Measurements from ENCODE around the gene TMCC3.
A peak's percentile ranks its signal among the peaks of the same experiment; 100 is the strongest.
"Not testable (repeated sequence)": the region's sequence is repeated elsewhere in the genome, so short reads cannot be mapped to it uniquely, and the experiment has no call there.

TMCC3 gene

GRCh38 chr12:94596596-94596995 is 53.8 kb downstream of the TMCC3 start:
- peak; percentile 80 for DNase-seq

- DNase-seq, result no peak
Observed at GRCh38 chr12:94595152-94595551, 55.2 kb downstream of the TMCC3 start.

- no peak for DNase-seq
Observed at GRCh38 chr12:94594443-94594825, 55.9 kb downstream of the TMCC3 start.

- no peak for DNase-seq
Observed at GRCh38 chr12:94593822-94594442, 56.4 kb downstream of the TMCC3 start.

- DNase-seq, result not testable (repeated sequence)
Observed at GRCh38 chr12:94592723-94593122, 57.6 kb downstream of the TMCC3 start.

- no peak for DNase-seq
Observed at GRCh38 chr12:94592080-94592479, 58.3 kb downstream of the TMCC3 start.

- no peak for DNase-seq
Observed at GRCh38 chr12:94590428-94590827, 59.9 kb downstream of the TMCC3 start.

- no peak for DNase-seq
Observed at GRCh38 chr12:94589591-94590001, 60.8 kb downstream of the TMCC3 start.

- no peak for DNase-seq
Observed at GRCh38 chr12:94588346-94588745, 62.0 kb downstream of the TMCC3 start.

- no peak for DNase-seq
Observed at GRCh38 chr12:94587266-94588241, 62.8 kb downstream of the TMCC3 start.

- no peak for DNase-seq
Observed at GRCh38 chr12:94586589-94587259, 63.6 kb downstream of the TMCC3 start.

GRCh38 chr12:94585626-94586025 is 64.7 kb downstream of the TMCC3 start:
- no peak for DNase-seq

GRCh38 chr12:94584377-94584776 is 66.0 kb downstream of the TMCC3 start:
- DNase-seq, result no peak

- DNase-seq, result no peak
Observed at GRCh38 chr12:94582591-94582990, 67.8 kb downstream of the TMCC3 start.

GRCh38 chr12:94575645-94576403 is 74.5 kb downstream of the TMCC3 start:
- no peak for DNase-seq

GRCh38 chr12:94575024-94575423 is 75.3 kb downstream of the TMCC3 start:
- DNase-seq, result no peak

- DNase-seq, result no peak
Observed at GRCh38 chr12:94571556-94571955, 78.8 kb downstream of the TMCC3 start.

- no peak for DNase-seq
Observed at GRCh38 chr12:94570161-94570560, 80.2 kb downstream of the TMCC3 start.

- DNase-seq, result no peak
Observed at GRCh38 chr12:94567761-94568160, 82.6 kb downstream of the TMCC3 start.

- DNase-seq, result no peak
Observed at GRCh38 chr12:94566345-94566744, 84.0 kb downstream of the TMCC3 start.

- no peak for DNase-seq
Observed at GRCh38 chr12:94565683-94566082, 84.7 kb downstream of the TMCC3 start.

- no peak for DNase-seq
Observed at GRCh38 chr12:94563286-94563685, 87.1 kb downstream of the TMCC3 start.

GRCh38 chr12:94561943-94562411 is 88.4 kb downstream of the TMCC3 start:
- no peak for DNase-seq
